ENCODE results near the gene LUM. TPM values are rescaled to one million over a fixed set of nuclear protein-coding genes. Genes with fewer than 3 reads are reported as not detected.

LUM gene
- total RNA-seq, 1 experiment from 2014 or later: not detected

DNA sequence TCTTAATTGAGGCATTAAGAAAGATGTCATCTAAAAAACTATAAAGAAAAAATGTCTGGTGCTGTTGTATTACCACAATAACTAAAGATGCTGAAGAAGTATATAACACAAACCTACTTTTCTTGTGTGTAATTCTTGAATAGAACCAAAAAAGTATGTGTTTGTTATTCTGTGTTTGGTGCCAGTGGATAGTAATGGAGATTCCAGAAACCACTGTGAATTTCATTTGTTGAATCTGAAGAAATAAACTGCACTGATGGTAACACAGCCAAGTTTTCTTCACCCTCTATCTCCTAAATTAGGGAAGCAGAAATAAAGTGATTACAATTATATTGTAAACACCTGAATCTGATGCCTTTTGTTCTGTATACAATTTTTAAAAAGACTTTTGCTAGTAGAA, 40.4 kb downstream of the LUM start:
- Mint-ChIP-seq H3K4me3 (no peak overlapping the region), H3K36me3 (ENCODE audit: insufficient read depth in 1 of 3, low read depth in 3 of 3) (no peaks in the 10 kb centered on the region), H3K27me3 (ENCODE audit: low read depth) (no peaks in the 10 kb centered on the region), H3K4me1 (no peaks in the 10 kb centered on the region), H3K9me3 (no peaks in the 10 kb centered on the region), H3K27ac (no peak overlapping the region)
- TF ChIP-seq, protein P1, sequence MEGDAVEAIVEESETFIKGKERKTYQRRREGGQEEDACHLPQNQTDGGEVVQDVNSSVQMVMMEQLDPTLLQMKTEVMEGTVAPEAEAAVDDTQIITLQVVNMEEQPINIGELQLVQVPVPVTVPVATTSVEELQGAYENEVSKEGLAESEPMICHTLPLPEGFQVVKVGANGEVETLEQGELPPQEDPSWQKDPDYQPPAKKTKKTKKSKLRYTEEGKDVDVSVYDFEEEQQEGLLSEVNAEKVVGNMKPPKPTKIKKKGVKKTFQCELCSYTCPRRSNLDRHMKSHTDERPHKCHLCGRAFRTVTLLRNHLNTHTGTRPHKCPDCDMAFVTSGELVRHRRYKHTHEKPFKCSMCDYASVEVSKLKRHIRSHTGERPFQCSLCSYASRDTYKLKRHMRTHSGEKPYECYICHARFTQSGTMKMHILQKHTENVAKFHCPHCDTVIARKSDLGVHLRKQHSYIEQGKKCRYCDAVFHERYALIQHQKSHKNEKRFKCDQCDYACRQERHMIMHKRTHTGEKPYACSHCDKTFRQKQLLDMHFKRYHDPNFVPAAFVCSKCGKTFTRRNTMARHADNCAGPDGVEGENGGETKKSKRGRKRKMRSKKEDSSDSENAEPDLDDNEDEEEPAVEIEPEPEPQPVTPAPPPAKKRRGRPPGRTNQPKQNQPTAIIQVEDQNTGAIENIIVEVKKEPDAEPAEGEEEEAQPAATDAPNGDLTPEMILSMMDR (conservative IDR thresholded peaks at IDR 0.05): no peak
- no peaks in the 10 kb centered on the region for H3K79me1 ChIP-seq (ENCODE audit: insufficient read depth, low read depth, low read length, poor library complexity, severe bottlenecking)
- no peak overlapping the region for H4K8ac ChIP-seq (replicated peaks; ENCODE audit: insufficient read length, low read depth, low read length)
- no peak overlapping the region for H3K14ac ChIP-seq (ENCODE audit: insufficient read depth, low read length)
- H3K9ac ChIP-seq (ENCODE audit: extremely low read depth, insufficient read length, low read length): no peak overlapping the region
- H3K4ac ChIP-seq (ENCODE audit: low read depth, low read length): no peak overlapping the region
- H3K56ac ChIP-seq (ENCODE audit: insufficient read length, low read depth, low read length): no peak overlapping the region
- H3K9me3 ChIP-seq (ENCODE audit: control insufficient read depth, low read depth, low read length): no peaks in the 10 kb centered on the region
- no peak overlapping the region for H3K23ac ChIP-seq (ENCODE audit: insufficient read length, low read depth, low read length)
- H3K18ac ChIP-seq (ENCODE audit: insufficient read length, low read depth, low read length): no peak overlapping the region
- no peaks in the 10 kb centered on the region for H4K20me1 ChIP-seq (ENCODE audit: control insufficient read depth, insufficient read depth, insufficient read length)
- H2BK15ac ChIP-seq (ENCODE audit: low read depth, low read length): no peak overlapping the region
- H2BK120ac ChIP-seq (ENCODE audit: low read depth, low read length, poor library complexity, severe bottlenecking): no peak overlapping the region
- no peak overlapping the region for H2BK12ac ChIP-seq (ENCODE audit: insufficient read length, low read depth, low read length)
- H3K4me2 ChIP-seq (ENCODE audit: insufficient read depth, insufficient read length, low read length): no peak overlapping the region
- H2BK20ac ChIP-seq (ENCODE audit: low read depth, low read length, poor library complexity, severe bottlenecking): no peak overlapping the region
- no peak overlapping the region for H2AFZ ChIP-seq (ENCODE audit: low read length)
- H3K4me1 ChIP-seq (ENCODE audit: insufficient read depth, low read length): no peaks in the 10 kb centered on the region
- no peak overlapping the region for H4K5ac ChIP-seq (ENCODE audit: insufficient read length, low read depth, low read length)
- H4K91ac ChIP-seq (ENCODE audit: insufficient read length, low read depth, low read length): no peak overlapping the region
- H2BK5ac ChIP-seq (ENCODE audit: insufficient read length, low read length): no peak overlapping the region
- no peaks in the 10 kb centered on the region for H3K79me2 ChIP-seq (ENCODE audit: insufficient read depth, low read length)
- no peaks in the 10 kb centered on the region for H3K23me2 ChIP-seq (ENCODE audit: insufficient read length, low read depth, low read length, poor library complexity, severe bottlenecking)
- no peak for DNase-seq
- H3T11ph ChIP-seq (ENCODE audit: low read length): no peak overlapping the region
- H3K27ac ChIP-seq (ENCODE audit: insufficient read length, low read depth, low read length): no peak overlapping the region
- H2AK5ac ChIP-seq (ENCODE audit: insufficient read length, low read length): no peak overlapping the region
- H3K27me3 ChIP-seq (ENCODE audit: insufficient read depth, low read length): no peaks in the 10 kb centered on the region

Data from H9 (cell line).